SK-N-SH (cell line): Measurements from ENCODE around the gene RPL27.

Experiments
- EP300 ChIP-seq, 2 experiments: IDR thresholded peaks; 2 replicates each; pipeline versions ENCODE4 v1.4.0 to v1.6.1; 2012; ENCODE audit warnings: borderline replicate concordance in 1 of 2, low read depth in 1 of 2, low read length in 1 of 2
- EZH2phosphoT487 ChIP-seq: fragments of 200-600 bp; sonication (generic); IDR thresholded peaks from 2 replicates; pipeline ENCODE4 v1.6.1; 2017; ENCODE audit warnings: low read depth, mixed run types, mild to moderate bottlenecking, antibody characterized with exemption, moderate library complexity, borderline replicate concordance
- MEF2A ChIP-seq: IDR thresholded peaks from 2 replicates; pipeline ENCODE4 v1.4.0; 2012; ENCODE audit warnings: low read depth, borderline replicate concordance
- REST ChIP-seq: IDR thresholded peaks from 2 replicates; pipeline ENCODE4 v1.6.1; 2012; ENCODE audit warnings: mild to moderate bottlenecking, low read depth, low read length, moderate library complexity
- TF ChIP-seq, protein P1 (sequence below): fragments of 200-600 bp; sonication (generic); IDR thresholded peaks from 2 replicates; pipeline ENCODE4 v1.6.1; 2017; ENCODE audit warnings: antibody characterized with exemption, mild to moderate bottlenecking, moderate library complexity

- TF ChIP-seq MEF2A, result no peak
- no peak; the same call in 1 of the 2 replicates for TF ChIP-seq REST
- TF ChIP-seq EZH2phosphoT487, result no peak
- TF ChIP-seq EP300 (IDR thresholded peaks at IDR 0.05; ENCODE audit: borderline replicate concordance in 1 of 2, low read depth in 1 of 2, low read length in 1 of 2), result peak; percentile 54 to 57; a peak in 2 of 4 replicates
- TF ChIP-seq, protein P1, sequence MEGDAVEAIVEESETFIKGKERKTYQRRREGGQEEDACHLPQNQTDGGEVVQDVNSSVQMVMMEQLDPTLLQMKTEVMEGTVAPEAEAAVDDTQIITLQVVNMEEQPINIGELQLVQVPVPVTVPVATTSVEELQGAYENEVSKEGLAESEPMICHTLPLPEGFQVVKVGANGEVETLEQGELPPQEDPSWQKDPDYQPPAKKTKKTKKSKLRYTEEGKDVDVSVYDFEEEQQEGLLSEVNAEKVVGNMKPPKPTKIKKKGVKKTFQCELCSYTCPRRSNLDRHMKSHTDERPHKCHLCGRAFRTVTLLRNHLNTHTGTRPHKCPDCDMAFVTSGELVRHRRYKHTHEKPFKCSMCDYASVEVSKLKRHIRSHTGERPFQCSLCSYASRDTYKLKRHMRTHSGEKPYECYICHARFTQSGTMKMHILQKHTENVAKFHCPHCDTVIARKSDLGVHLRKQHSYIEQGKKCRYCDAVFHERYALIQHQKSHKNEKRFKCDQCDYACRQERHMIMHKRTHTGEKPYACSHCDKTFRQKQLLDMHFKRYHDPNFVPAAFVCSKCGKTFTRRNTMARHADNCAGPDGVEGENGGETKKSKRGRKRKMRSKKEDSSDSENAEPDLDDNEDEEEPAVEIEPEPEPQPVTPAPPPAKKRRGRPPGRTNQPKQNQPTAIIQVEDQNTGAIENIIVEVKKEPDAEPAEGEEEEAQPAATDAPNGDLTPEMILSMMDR, result peak; percentile 77
Measured at GRCh38 chr17:42997984-42998938, at the start of gene RPL27.
